ENCODE data around the gene REXO5.
"Not testable (repeated sequence)": the region's sequence is repeated elsewhere in the genome, so short reads cannot be mapped to it uniquely, and the experiment has no call there.

The REXO5 gene

GRCh38 chr16:20762404-20763123 is 43.8 kb upstream of the REXO5 start:
- POLR2A ChIA-PET, result no interaction called here
- CTCF ChIA-PET, result no interaction called here
- no peaks in the 10 kb centered on the region for H3K4me1 ChIP-seq (ENCODE audit: control insufficient read depth, insufficient read depth, low read length)
- no peak overlapping the region for H3K27ac ChIP-seq (ENCODE audit: extremely low read depth, low read depth, low read length)
- no peak overlapping the region for H3K4me3 ChIP-seq (ENCODE audit: low read depth, low read length)
- H3K9me3 ChIP-seq (ENCODE audit: control insufficient read depth, insufficient read depth, low read depth, low read length), result no peaks in the 10 kb centered on the region
- no peaks in the 10 kb centered on the region for H3K36me3 ChIP-seq (ENCODE audit: control insufficient read depth in 2 of 2, insufficient read depth in 1 of 2, low read length in 2 of 2)
- TF ChIP-seq ZNF548 (tag by site-specific recombination; IDR thresholded peaks at IDR 0.05) (no peak), ZXDB (tag by site-specific recombination; IDR thresholded peaks at IDR 0.05) (no peak), ZIC2 (tag by site-specific recombination; IDR thresholded peaks at IDR 0.05) (no peak), ZBTB49 (tag by site-specific recombination; IDR thresholded peaks at IDR 0.05; ENCODE audit: low read depth) (no peak)
- TF ChIP-seq, protein P1, sequence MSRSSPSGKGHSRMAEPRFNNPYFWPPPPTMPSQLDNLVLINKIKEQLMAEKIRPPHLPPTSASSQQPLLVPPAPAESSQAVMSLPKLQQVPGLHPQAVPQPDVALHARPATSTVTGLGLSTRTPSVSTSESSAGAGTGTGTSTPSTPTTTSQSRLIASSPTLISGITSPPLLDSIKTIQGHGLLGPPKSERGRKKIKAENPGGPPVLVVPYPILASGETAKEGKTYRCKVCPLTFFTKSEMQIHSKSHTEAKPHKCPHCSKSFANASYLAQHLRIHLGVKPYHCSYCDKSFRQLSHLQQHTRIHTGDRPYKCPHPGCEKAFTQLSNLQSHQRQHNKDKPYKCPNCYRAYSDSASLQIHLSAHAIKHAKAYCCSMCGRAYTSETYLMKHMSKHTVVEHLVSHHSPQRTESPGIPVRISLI (tag by site-specific recombination; IDR thresholded peaks at IDR 0.05), result no peak

DNA sequence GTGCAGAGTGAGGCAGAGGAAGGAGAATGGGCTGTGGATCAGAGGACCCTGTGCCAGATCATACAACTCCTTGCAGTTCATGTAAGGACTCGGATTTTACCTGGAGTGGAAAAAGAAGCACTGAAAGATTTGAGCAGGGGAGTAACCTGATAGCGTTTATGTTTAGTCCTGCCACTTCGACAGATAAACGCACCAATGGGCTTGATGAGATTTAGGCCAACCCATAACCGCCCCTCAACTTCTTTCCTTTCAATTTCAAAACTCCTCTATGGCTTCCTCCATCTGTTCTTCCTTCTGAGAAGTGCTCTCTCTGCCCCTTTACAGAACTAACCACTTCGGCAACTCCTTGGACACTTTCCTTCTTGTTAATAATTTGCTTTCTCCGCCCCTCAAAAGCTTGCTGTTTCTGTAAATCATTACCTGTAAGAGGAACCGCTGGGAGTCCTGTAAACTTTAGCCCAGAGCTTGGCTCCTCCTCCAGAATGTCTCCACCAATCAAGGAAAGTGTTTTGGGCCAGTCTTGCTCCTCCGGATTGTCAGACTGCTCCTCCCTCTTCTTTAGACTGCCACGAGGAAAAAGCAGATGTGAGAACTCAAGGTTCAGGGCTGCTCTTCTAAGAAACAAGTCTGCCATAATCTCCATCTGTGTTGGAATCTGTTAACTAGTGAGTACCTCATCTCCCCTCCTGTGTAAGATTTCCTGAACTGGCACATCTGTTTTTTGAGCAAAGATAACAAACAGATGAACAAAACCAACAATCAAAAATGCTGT is 42.7 kb upstream of the REXO5 start, which contains the start of gene ACSM3:
Gene ACSM3, plus strand, starts transcription at position 554 of the 772 bp plus-strand sequence. CDS start 6,021 bp downstream, outside the sequence.
- ChIA-PET POLR2A (no interaction called here), CTCF (interaction anchor here (1.3 to 2.4 kb wide), 2 partner anchors 12 to 14 kb away, joined by 6 to 8 read pairs; no protein-coding TSS in a partner anchor)
- Histone ChIP-seq H3K4me1 (ENCODE audit: control insufficient read depth, insufficient read depth, low read length) (no peaks in the 10 kb centered on the region), H3K9me3 (ENCODE audit: control insufficient read depth, insufficient read depth, low read depth, low read length) (no peaks in the 10 kb centered on the region), H3K4me3 (ENCODE audit: low read depth, low read length) (peak within 1 kb of the TSS; percentile 28), H3K36me3 (ENCODE audit: control insufficient read depth in 2 of 2, insufficient read depth in 1 of 2, low read length in 2 of 2) (no peaks in the 10 kb centered on the region), H3K27ac (ENCODE audit: extremely low read depth, low read depth, low read length) (no peak within 1 kb of the TSS)
- TF ChIP-seq ZNF76 (tag by site-specific recombination; IDR thresholded peaks at IDR 0.05; ENCODE audit: borderline replicate concordance, low read depth) (no peak), ZNF830 (tag by site-specific recombination; IDR thresholded peaks at IDR 0.05; ENCODE audit: low read depth) (no peak), PRDM10 (tag by site-specific recombination; IDR thresholded peaks at IDR 0.05) (peak; percentile 84), SETDB1 (IDR thresholded peaks at IDR 0.05; ENCODE audit: insufficient read length, low read length) (peak; percentile 57), ZNF514 (tag by site-specific recombination; IDR thresholded peaks at IDR 0.05) (no peak), SP2 (tag by site-specific recombination; IDR thresholded peaks at IDR 0.05) (peak; percentile 56), ZNF223 (tag by site-specific recombination; IDR thresholded peaks at IDR 0.05) (no peak), HOXA7 (CRISPR knock-in tag; IDR thresholded peaks at IDR 0.05; ENCODE audit: borderline replicate concordance) (no peak), TRIM28 (IDR thresholded peaks at IDR 0.05; ENCODE audit: borderline replicate concordance, low read length) (0 out of 2 replicates have a peak, but pooled peaks have one; percentile 17), ZSCAN23 (tag by site-specific recombination; IDR thresholded peaks at IDR 0.05) (no peak), ZNF335 (tag by site-specific recombination; conservative IDR thresholded peaks at IDR 0.05) (peak; percentile 30; the same call in 1 of the 2 replicates), ZNF341 (tag by site-specific recombination; IDR thresholded peaks at IDR 0.05; ENCODE audit: low read depth) (0 out of 2 replicates have a peak, but pooled peaks have one; percentile 11), SP3 (tag by site-specific recombination; IDR thresholded peaks at IDR 0.05) (peak; percentile 57), ZNF510 (tag by site-specific recombination; IDR thresholded peaks at IDR 0.05; ENCODE audit: insufficient replicate concordance) (no peak)

DNA sequence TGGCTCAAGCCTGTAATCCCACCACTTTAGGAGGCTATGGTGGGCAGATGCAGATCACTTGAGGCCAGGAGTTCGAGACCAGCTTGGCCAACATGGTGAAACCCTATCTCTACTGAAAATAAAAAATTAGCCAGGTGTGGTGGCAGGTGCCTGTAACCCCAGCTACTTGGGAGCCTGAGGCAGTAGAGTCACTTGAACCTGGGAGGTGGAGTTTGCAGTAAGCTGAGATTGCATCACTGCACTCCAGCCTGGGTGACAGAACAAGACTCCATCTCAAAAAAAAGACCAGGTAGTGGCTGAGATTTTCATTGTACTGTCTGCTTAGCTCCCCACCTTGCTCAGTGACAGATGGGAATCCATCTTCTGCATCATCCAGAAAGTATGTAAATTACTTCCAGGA is 41.9 kb upstream of the REXO5 start:
- POLR2A ChIA-PET; H3K27ac ChIP-seq (ENCODE audit: extremely low read depth, low read depth, low read length); H3K36me3 ChIP-seq (ENCODE audit: control insufficient read depth in 2 of 2, insufficient read depth in 1 of 2, low read length in 2 of 2); H3K4me3 ChIP-seq (ENCODE audit: low read depth, low read length); H3K4me1 ChIP-seq (ENCODE audit: control insufficient read depth, insufficient read depth, low read length); H3K9me3 ChIP-seq (ENCODE audit: control insufficient read depth, insufficient read depth, low read depth, low read length): not testable (repeated sequence)
- CTCF ChIA-PET, result interaction anchor here (0.7 to 2.4 kb wide), 4 partner anchors 8 to 381 kb away, joined by 3 to 8 read pairs (median 5); no protein-coding TSS in a partner anchor
